ENCODE data around the gene RTN4. TPM values are rescaled to one million over a fixed set of nuclear protein-coding genes. Genes with fewer than 3 reads are reported as not detected.
A peak's percentile ranks its signal among the peaks of the same experiment; 100 is the strongest.

Gene RTN4
- total RNA-seq, 1 experiment from 2014 or later, result 513 TPM

DNA sequence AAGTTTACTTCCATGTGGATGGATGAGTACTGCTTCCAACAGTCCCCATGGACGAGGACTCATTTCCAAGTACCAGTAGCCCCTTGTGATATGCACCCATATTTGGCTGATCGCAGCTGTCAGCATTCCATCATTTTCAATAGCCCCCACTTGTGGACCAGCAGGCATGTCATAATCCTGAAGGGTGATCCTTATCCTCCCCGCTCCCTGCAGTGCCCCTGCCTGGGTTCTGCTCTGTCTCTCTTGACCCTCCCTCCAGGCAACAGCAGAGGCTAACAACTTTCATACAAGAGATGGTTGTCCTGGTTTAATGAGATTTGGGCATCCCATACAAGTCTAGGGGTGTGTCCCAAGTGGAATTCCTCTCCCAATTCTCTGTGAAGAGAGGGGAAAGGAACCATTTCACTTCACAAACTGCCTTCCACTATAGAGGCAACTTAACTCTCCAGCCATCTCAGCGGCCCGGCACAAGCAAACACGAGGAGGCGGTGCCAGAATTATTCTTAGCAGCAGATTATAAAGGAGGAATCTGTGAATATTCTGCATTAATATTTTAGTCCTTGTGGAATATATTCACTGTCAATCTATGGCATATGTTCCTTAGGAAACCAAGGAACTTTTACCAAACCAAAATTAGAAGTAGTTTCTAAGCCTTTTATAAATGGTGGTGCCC, 110.7 kb downstream of the RTN4 start:
- H3K27me3 ChIP-seq (ENCODE audit: control insufficient read depth, insufficient read depth, low read length), result no peaks in the 10 kb centered on the region
- H3K4me1 ChIP-seq (ENCODE audit: control insufficient read depth, insufficient read depth, low read length), result no peaks in the 10 kb centered on the region
- in situ Hi-C loops (cut with HindIII; ENCODE audit: low pct_unique_long_range_greater_than_20kb, low sequenced_read_pairs), result no loop called here
- H3K9me3 ChIP-seq (ENCODE audit: control insufficient read depth, insufficient read depth, low read depth, low read length), result peaks cover 11% of the 10 kb centered on the region; the same call in 1 of the 2 replicates
- ChIA-PET POLR2A (no interaction called here), CTCF (no interaction called here)
- TF ChIP-seq CTCF (IDR thresholded peaks at IDR 0.05) (no peak), TCF7L2 (IDR thresholded peaks at IDR 0.05; ENCODE audit: low read depth, low read length) (no peak), SIN3A (IDR thresholded peaks at IDR 0.05; ENCODE audit: borderline replicate concordance, insufficient read depth, low read depth, low read length) (no peak), REST (IDR thresholded peaks at IDR 0.05; ENCODE audit: insufficient read depth in 1 of 2, low read depth in 2 of 2, low read length in 1 of 2) (no peak), POLR2AphosphoS5 (IDR thresholded peaks at IDR 0.05; ENCODE audit: low read depth, low read length) (no peak)
- intact Hi-C loops (cut with micrococcal nuclease; ENCODE audit: unreplicated experiment), result no loop called here
- no peak for ATAC-seq
- DNase-seq (ENCODE audit: low read depth, low spot score), result no peak
- H3K4me3 ChIP-seq (ENCODE audit: low read depth in 2 of 2, low read length in 2 of 2), result no peak overlapping the region
- no TSS peak for BruUV-seq (replicated peaks)
- H3K27ac ChIP-seq (ENCODE audit: low read length), result 0 out of 2 replicates have a peak overlapping the region, but pooled peaks have one; percentile 21
- no peaks in the 10 kb centered on the region for H3K36me3 ChIP-seq (ENCODE audit: control insufficient read depth, insufficient read depth, low read length)

DNA sequence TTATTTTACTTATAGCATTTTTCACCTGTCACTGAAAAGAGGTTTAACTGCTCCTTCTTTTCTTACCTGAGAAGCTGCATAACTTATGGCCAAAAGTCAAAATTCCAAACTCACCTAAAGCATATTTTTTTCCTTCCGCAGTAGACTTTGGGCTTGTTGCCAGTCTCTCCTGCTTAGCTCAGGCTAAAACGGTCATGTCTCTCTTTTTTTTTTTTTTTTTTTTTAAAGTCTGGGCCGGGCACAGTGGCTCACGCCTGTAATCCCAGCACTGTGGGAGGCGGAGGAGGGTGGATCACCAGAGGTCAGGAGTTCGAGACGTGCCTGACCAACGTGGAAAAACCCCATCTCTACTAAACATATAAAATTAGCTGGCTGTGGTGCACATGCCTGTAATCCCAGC, 113.5 kb downstream of the RTN4 start:
- no peaks in the 10 kb centered on the region for H3K27me3 ChIP-seq (ENCODE audit: control insufficient read depth, insufficient read depth, low read length)
- H3K9me3 ChIP-seq (ENCODE audit: control insufficient read depth, insufficient read depth, low read depth, low read length), result peaks cover 11% of the 10 kb centered on the region; the same call in 1 of the 2 replicates
- intact Hi-C loops (cut with micrococcal nuclease; ENCODE audit: unreplicated experiment), result no loop called here
- H3K36me3 ChIP-seq (ENCODE audit: control insufficient read depth, insufficient read depth, low read length), result no peaks in the 10 kb centered on the region
- no peaks in the 10 kb centered on the region for H3K4me1 ChIP-seq (ENCODE audit: control insufficient read depth, insufficient read depth, low read length)
- in situ Hi-C loops (cut with HindIII; ENCODE audit: low pct_unique_long_range_greater_than_20kb, low sequenced_read_pairs), result no loop called here
- no peak overlapping the region for H3K4me3 ChIP-seq (ENCODE audit: low read depth in 2 of 2, low read length in 2 of 2)
- BruUV-seq (replicated peaks), result no TSS peak
- no peak for ATAC-seq
- DNase-seq (ENCODE audit: low read depth, low spot score), result no peak
- no peak for TF ChIP-seq SIN3A (IDR thresholded peaks at IDR 0.05; ENCODE audit: borderline replicate concordance, insufficient read depth, low read depth, low read length)
- no peak for TF ChIP-seq CTCF (IDR thresholded peaks at IDR 0.05)
- TF ChIP-seq REST (IDR thresholded peaks at IDR 0.05; ENCODE audit: insufficient read depth in 1 of 2, low read depth in 2 of 2, low read length in 1 of 2), result no peak
- TF ChIP-seq POLR2AphosphoS5 (IDR thresholded peaks at IDR 0.05; ENCODE audit: low read depth, low read length), result no peak
- no peak for TF ChIP-seq TCF7L2 (IDR thresholded peaks at IDR 0.05; ENCODE audit: low read depth, low read length)
- H3K27ac ChIP-seq (ENCODE audit: low read length), result no peak overlapping the region
- CTCF ChIA-PET, result no interaction called here
- POLR2A ChIA-PET, result interaction anchor here (0.6 to 0.7 kb wide), 2 partner anchors 144 to 184 kb away, joined by 3 to 5 read pairs; no protein-coding TSS in a partner anchor

All from Panc1 (cell line).